HL-60/S4 (cell line): ENCODE data around the gene RYR2.

Experiments
- in situ Hi-C: fragments of 300-500 bp; cut with MboI; formaldehyde crosslinking; loops from 2 replicates; pipeline ENCODE4 v1.14.3; 2022; ENCODE audit warnings: low sequenced_read_pairs

RYR2 gene

GRCh38 chr1:237754627-237755026 lies 712.6 kb downstream of the RYR2 start:
- in situ Hi-C loops, result no loop called here

DNA sequence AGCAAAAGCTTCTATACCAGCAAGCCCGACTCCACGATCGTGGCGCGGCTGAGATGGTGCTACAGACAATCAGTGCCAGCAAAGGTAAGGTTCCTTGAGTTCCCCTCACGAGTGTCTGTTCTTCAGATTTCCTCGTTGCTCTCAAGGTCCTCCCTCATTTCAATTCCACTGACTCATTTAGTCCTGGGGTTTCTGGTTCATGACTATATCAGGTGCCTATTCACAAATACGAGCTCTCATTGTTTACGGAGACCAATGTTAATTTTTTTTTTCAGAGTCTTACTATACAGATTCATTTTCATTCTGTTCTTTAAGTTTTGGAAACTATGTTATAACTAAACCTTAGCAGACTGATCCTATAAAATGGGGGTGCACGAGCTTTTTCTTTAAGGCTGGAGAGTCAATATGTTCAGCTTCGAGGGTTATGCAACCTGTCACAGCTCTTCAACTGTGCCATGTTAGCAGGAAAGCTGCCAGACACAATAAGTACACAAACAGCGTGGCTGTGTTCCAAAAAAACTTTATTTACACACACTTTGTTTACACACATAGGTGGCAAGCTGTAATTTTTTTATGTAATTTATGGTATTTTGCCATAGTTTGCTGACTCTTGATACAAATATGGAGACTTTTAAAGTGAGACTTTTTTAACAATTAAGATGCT lies 714.5 kb downstream of the RYR2 start:
- in situ Hi-C loops, result no loop called here

DNA sequence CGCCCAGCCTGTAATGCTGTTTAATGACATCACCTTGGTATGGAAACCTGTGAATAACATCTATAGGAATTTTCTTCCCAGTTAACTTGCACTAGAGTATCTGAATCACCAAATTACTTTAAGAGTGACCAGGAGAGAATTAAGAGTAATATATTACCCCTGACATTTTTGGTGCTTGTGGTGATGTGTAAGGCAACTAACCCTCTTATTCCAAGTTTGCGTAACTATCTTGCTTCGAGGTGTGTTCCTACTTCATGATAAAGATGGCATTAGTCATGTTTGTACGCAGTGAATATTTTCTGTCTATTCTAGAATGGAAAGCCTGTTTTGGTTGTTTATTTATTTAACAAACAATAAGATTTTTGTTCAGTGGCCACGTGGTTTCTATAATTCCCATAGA lies 717.4 kb downstream of the RYR2 start:
- in situ Hi-C loops, result no loop called here

GRCh38 chr1:237760951-237761350 lies 719.0 kb downstream of the RYR2 start:
- in situ Hi-C loops, result no loop called here

DNA sequence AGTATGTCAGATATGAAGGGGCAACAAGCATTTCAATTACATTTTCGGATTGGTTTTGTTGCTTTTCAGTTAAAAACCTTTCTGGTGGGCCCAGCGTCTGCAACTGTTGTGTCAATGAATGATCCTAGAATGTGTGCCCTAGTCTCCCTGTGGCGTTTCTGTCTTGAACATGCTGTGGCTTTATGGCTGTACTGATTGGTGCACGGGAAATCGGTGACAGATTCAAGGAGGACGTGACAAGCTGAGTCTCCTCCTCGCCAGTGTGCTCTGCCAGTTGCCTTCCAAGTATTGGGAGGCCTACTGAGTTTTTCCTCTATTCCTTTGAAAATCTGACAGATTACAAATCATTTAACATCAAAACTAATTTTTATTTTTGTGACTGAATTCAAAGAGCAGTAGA lies 721.2 kb downstream of the RYR2 start:
- in situ Hi-C loops, result no loop called here

- in situ Hi-C loops, result no loop called here
Observed at GRCh38 chr1:237763751-237764150, 721.8 kb downstream of the RYR2 start.

- in situ Hi-C loops, result no loop called here
Observed at GRCh38 chr1:237769916-237770315, 727.9 kb downstream of the RYR2 start.

DNA sequence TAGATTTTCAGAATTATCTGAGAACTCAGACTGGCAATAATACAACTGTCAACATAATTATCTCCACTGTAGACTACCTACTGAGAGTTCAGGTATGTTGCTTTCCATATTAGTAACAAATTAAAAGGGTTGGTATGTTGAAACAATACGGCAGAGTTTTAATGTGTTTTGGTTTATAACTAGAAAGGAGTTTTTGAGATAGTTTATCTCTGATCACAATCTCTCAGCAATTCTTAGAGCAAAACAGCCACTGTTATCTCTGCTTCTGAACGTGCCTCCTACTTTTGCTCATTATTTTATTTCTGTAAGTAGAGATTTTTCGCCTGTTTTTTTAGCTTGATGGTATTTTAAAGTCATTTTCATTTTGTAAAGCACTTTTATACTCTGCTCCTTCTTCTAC lies 730.0 kb downstream of the RYR2 start:
- in situ Hi-C loops, result no loop called here

DNA sequence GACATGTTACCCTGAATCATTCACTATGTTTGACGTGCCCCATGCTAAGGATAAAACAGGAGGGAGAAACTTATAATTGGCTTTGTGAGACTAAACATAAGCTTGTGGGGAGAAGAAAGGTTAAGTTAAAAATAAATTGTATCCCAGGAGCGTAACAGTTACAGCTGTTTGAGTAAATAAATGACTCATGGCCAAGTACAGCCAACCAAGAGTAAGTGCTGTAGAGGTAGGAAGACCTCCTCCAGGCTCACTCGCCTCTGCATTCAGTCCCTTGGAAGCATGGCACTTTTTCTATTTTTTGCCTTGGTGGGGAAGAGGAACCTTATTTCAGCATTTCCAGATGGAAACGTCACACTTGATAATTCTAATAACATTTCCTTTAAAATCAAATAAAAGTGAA lies 732.3 kb downstream of the RYR2 start:
- in situ Hi-C loops, result no loop called here

DNA sequence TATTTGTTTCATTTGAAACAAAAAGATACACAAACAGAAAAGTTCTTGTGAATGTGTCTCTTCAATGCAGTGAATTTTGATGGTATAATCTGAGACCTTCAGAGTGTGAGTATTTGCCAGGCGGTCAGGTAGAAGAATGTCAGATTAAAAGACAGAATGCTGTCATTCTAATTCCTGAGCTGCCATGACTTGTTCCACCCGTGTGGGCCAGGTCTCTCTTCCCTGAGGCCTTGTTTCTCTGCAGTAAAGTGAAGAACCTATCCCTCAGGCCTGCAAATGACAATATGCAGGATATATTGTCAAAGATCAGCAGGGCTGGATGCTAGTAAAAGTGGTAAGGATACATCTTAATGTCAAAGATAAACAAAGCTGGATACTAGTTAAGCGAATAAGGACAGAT lies 737.4 kb downstream of the RYR2 start:
- in situ Hi-C loops, result no loop called here

GRCh38 chr1:237786066-237786719 lies 744.2 kb downstream of the RYR2 start:
- in situ Hi-C loops, result no loop called here

- in situ Hi-C loops, result no loop called here
Observed at GRCh38 chr1:237788069-237788468, 746.1 kb downstream of the RYR2 start.

DNA sequence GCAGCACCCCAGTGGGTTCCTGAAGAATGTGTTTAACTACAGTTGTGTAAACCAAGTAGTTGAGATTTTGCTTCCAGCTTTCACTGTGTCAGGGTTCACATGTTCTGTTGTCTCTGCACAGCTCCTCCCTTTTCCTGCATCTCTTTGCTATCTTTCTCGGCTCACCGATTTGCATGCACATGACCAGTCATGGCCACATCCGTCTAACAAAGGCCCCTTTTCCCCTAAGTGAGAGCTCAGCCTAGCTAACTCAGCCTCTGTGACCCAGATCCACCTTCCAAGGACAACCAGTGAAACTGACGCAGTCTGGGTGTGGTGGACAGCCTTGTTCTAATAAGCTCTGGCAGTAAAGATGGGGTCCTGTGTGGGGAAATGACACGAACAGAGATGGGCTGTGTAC lies 747.6 kb downstream of the RYR2 start:
- in situ Hi-C loops, result no loop called here

GRCh38 chr1:237791592-237791991 lies 749.6 kb downstream of the RYR2 start:
- in situ Hi-C loops, result no loop called here

GRCh38 chr1:237792149-237792548 lies 750.2 kb downstream of the RYR2 start:
- in situ Hi-C loops, result no loop called here

DNA sequence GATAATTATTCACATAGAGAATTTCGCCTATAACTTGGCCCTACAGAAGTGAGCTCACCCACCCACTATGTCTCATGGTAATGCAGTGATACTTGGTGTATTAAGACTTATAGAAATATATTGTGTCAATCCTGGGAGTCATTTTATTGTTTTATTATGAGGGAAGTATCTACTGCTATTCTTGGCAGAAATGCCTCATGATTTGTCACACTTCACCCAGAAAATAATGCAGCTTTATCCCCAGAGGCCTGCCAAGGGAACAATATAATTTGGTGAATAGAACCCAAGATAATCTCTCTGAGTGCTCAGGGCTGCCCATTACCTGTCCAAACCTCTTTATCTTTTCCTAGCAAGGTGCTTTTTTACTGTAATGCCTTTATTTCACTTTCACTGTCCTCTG lies 750.7 kb downstream of the RYR2 start:
- in situ Hi-C loops, result no loop called here

DNA sequence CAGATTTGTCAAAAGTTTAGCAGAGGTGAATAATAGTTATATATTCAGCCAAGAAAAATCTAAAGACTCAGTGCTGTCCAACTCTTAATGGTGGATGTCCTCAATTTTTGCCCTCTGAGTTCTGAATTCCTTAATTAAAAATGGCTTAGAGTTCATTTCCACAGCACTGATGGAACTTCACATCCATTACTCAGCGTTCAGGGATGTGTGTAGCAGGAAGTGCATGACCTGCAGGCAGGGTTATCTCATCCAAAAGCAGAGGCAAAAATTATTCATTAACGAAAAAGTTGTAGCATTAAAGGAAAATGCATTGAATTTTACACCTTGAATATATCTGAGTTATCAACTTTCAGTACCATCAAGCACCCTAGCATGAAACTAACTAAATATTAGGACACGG lies 752.1 kb downstream of the RYR2 start:
- in situ Hi-C loops, result no loop called here

DNA sequence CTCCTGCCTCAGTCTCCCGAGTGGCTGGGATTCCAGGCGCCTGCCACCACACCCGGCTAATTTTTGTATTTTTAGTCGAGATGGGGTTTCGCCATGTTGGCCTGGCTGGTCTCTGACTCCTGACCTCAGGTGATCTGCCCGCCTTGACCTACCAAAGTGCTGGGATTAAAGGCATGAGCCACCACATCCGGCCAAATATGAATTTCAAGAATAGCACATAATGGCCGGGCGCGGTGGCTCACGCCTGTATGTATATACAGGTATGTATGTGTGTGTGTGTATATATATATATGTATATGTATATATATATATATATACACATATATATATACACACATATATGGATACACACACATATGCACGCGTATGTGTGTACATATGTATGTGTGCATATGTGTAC lies 753.6 kb downstream of the RYR2 start:
- in situ Hi-C loops, result no loop called here

DNA sequence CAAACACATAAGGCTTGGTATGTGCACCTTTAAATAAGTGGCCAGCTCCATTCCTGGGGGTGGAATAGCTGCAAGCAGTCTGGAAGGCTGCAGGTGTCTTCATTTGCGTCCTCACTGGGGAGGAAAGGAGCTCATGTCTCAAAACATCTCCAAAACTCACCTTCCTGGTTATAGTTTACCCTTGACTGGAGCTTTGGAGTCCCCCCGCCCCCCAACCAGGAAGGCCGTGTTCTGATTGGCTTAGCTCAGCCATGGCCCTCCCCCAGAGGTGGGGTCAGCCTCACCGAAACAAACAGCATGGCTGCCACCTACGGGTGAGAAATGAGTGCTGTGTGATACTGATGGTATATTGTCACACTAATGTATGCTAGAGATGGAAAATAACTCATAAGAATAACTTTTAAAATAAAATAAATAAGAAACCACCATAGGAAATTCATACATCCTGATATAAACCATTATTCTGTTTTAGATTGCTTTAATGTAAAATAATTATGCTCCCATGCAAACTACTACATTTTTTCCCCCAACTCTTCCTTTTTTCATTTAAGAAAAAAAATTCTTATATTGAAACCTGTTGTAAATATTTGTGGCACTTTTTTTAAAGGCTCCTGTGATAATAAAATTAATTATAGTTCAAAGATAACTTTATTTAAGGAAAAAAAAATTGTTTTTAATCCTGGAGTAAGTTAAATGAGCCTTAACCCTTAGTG lies 757.9 kb downstream of the RYR2 start:
- in situ Hi-C loops, result no loop called here

- in situ Hi-C loops, result no loop called here
Observed at GRCh38 chr1:237804516-237804915, 762.5 kb downstream of the RYR2 start.

GRCh38 chr1:237809099-237809498 lies 767.1 kb downstream of the RYR2 start:
- in situ Hi-C loops, result no loop called here

DNA sequence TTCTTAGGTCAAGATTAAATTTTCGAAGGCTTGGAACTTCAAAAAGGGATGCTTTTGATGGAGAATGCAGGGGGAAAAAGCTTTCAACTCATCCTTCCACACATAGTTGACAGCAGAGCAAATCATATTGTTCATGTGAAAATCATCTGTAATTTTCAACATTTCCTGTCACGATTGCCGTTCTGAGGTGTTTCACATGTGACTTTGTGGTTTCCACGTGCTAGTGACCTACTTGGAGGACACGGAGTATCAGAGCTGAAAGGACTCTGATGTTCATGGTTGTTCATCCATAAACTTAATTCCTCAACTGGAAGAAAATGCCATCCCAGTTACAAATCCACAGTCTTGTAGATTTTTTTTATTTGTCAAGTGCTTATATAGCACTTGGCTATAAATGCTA lies 769.6 kb downstream of the RYR2 start:
- in situ Hi-C loops, result no loop called here
